IMR-90 (cell line): ENCODE measurements around the gene CCDC9. TPM values are rescaled to one million over a fixed set of nuclear protein-coding genes. Genes with fewer than 3 reads are reported as not detected.

ENCODE experiments used
- ATAC-seq: fragments of 200-7000 bp; cut with Tn5 transposase; 2 replicates; pipeline ENCODE4 v1.9.1; 2020; ENCODE audit warnings: low read depth, mild to moderate bottlenecking, moderate library complexity
- BruUV-seq: library from RNA; stranded (reverse); fragments of 400-500 nt; replicated peaks from 2 replicates; lab custom pipeline; 2021; lab: Mats Ljungman, UMichigan
- CTCF ChIA-PET: fragments of 300-600 bp; formaldehyde crosslinking; extraction: SDS; loops from one replicate; lab custom pipeline; 2021; ENCODE audit warnings: antibody characterized with exemption; lab: Yijun Ruan, JAX
- POLR2A ChIA-PET: fragments of 300-600 bp; sonication (Branson Sonifier 250); formaldehyde crosslinking; loops from one replicate; lab custom pipeline; 2022; ENCODE audit warnings: antibody characterized with exemption; ENCODE audit not compliant: unreplicated experiment; lab: Charles Lee
- DNase-seq: peaks from one replicate; pipeline ENCODE4 v3.0.0; 2013
- H2AFZ ChIP-seq: replicated peaks from 2 replicates; pipeline ENCODE3; 2013; ENCODE audit warnings: low read length, mild to moderate bottlenecking; ENCODE audit not compliant: poor library complexity
- H2AK5ac ChIP-seq: 2 replicates; pipeline ENCODE4 v1.6.1; 2013; ENCODE audit warnings: low read depth, low read length, inconsistent platforms
- H2AK9ac ChIP-seq: replicated peaks from 2 replicates; pipeline ENCODE3; 2013; ENCODE audit warnings: mild to moderate bottlenecking, low read depth, low read length, moderate library complexity; ENCODE audit not compliant: poor library complexity
- H2BK120ac ChIP-seq: 2 replicates; pipeline ENCODE4 v1.6.1; 2013; ENCODE audit warnings: low read depth, low read length, inconsistent platforms
- H2BK15ac ChIP-seq: 3 replicates; pipeline ENCODE4 v1.6.1; 2013; ENCODE audit warnings: low read depth, low read length, inconsistent platforms
- H2BK20ac ChIP-seq: 2 replicates; pipeline ENCODE4 v1.6.1; 2013; ENCODE audit warnings: low read depth, mild to moderate bottlenecking, inconsistent platforms, low read length, moderate library complexity
- H2BK5ac ChIP-seq: 2 replicates; pipeline ENCODE4 v1.6.1; 2013; ENCODE audit warnings: mild to moderate bottlenecking, low read depth, low read length, inconsistent platforms; ENCODE audit not compliant: poor library complexity, severe bottlenecking
- H3K14ac ChIP-seq: replicated peaks from 2 replicates; pipeline ENCODE4 v1.6.1; 2013; ENCODE audit warnings: low read depth, low read length, inconsistent platforms
- H3K18ac ChIP-seq: 2 replicates; pipeline ENCODE4 v1.6.1; 2013; ENCODE audit warnings: low read depth, low read length, control low read depth
- H3K23ac ChIP-seq: 2 replicates; pipeline ENCODE4 v1.6.1; 2013; ENCODE audit warnings: low read depth, low read length, inconsistent platforms
- H3K27ac ChIP-seq: 2 replicates; pipeline ENCODE4 v1.5.1; 2013; ENCODE audit warnings: mild to moderate bottlenecking, control low read depth, low read length; ENCODE audit not compliant: insufficient read depth
- H3K27me3 ChIP-seq: 2 replicates; pipeline ENCODE4 v1.6.1; 2013; ENCODE audit warnings: low read length; ENCODE audit not compliant: control insufficient read depth, insufficient read depth
- H3K36me3 ChIP-seq: 2 replicates; pipeline ENCODE4 v1.6.1; 2013; ENCODE audit warnings: low read length, mixed read lengths; ENCODE audit not compliant: control insufficient read depth, insufficient read depth
- H3K4ac ChIP-seq: 2 replicates; pipeline ENCODE4 v1.6.1; 2013; ENCODE audit warnings: low read depth, low read length, inconsistent platforms
- H3K4me1 ChIP-seq: 2 replicates; pipeline ENCODE4 v1.6.1; 2013; ENCODE audit warnings: low read length, mixed read lengths; ENCODE audit not compliant: control insufficient read depth, insufficient read depth
- H3K4me2 ChIP-seq: 2 replicates; pipeline ENCODE4 v1.6.1; 2013; ENCODE audit warnings: low read depth, mild to moderate bottlenecking, control low read depth, low read length, moderate library complexity
- H3K4me3 ChIP-seq: 2 replicates; pipeline ENCODE4 v1.5.1; 2013; ENCODE audit warnings: low read depth, mild to moderate bottlenecking, control low read depth, low read length, moderate library complexity; ENCODE audit not compliant: insufficient read depth
- H3K56ac ChIP-seq: 2 replicates; pipeline ENCODE4 v1.6.1; 2013; ENCODE audit warnings: low read length, inconsistent platforms; ENCODE audit not compliant: insufficient read depth; ENCODE audit errors: extremely low read depth
- H3K79me1 ChIP-seq, 2 experiments: 2 replicates each; pipeline ENCODE4 v1.6.1; 2013; ENCODE audit warnings: low read length in 2 of 2, inconsistent platforms in 1 of 2, low read depth in 1 of 2
- H3K9ac ChIP-seq: 2 replicates; pipeline ENCODE4 v1.6.1; 2013; ENCODE audit warnings: low read depth, low read length, control low read depth
- H3K9me1 ChIP-seq: 2 replicates; pipeline ENCODE4 v1.6.1; 2013; ENCODE audit warnings: low read length, inconsistent platforms; ENCODE audit not compliant: insufficient read depth
- H3K9me3 ChIP-seq: 2 replicates; pipeline ENCODE4 v1.6.1; 2013; ENCODE audit warnings: low read length; ENCODE audit not compliant: control insufficient read depth, insufficient read depth
- H4K20me1 ChIP-seq: 2 replicates; pipeline ENCODE4 v1.6.1; 2013; ENCODE audit warnings: low read length, inconsistent platforms; ENCODE audit not compliant: insufficient read depth
- H4K5ac ChIP-seq: 2 replicates; pipeline ENCODE4 v1.6.1; 2013; ENCODE audit warnings: mild to moderate bottlenecking, low read depth, low read length, control low read depth
- H4K8ac ChIP-seq, 2 experiments: 2 replicates each; pipeline ENCODE4 v1.6.1; 2013; ENCODE audit warnings: low read depth in 2 of 2, low read length in 2 of 2, control low read depth in 1 of 2, inconsistent platforms in 1 of 2
- H4K91ac ChIP-seq: 2 replicates; pipeline ENCODE4 v1.6.1; 2013; ENCODE audit warnings: low read depth, low read length, inconsistent platforms; ENCODE audit not compliant: insufficient read depth
- CHD1 ChIP-seq: IDR thresholded peaks from 2 replicates; pipeline ENCODE4 v1.6.1; 2012; ENCODE audit warnings: low read depth, low read length, improper control_type of control experiment
- CTCF ChIP-seq: conservative IDR thresholded peaks from 2 replicates; pipeline ENCODE4 v1.5.1; 2012; ENCODE audit warnings: mild to moderate bottlenecking, low read depth, low read length, improper control_type of control experiment
- ELK1 ChIP-seq: fragments of 150-350 bp; IDR thresholded peaks from 2 replicates; pipeline ENCODE4 v1.6.1; 2016; ENCODE audit warnings: low read depth, mild to moderate bottlenecking, low read length, moderate library complexity, borderline replicate concordance
- FOS ChIP-seq: fragments of 150-350 bp; IDR thresholded peaks from 2 replicates; pipeline ENCODE4 v1.6.1; 2016; ENCODE audit warnings: low read depth, low read length
- MAZ ChIP-seq: IDR thresholded peaks from 2 replicates; pipeline ENCODE4 v1.6.1; 2012; ENCODE audit warnings: low read depth, mild to moderate bottlenecking, low read length, improper control_type of control experiment, moderate library complexity, borderline replicate concordance
- NFE2L2 ChIP-seq: fragments of 150-350 bp; IDR thresholded peaks from 2 replicates; pipeline ENCODE4 v1.6.1; 2016; ENCODE audit warnings: low read depth, mild to moderate bottlenecking, low read length
- RFX5 ChIP-seq: IDR thresholded peaks from 2 replicates; pipeline ENCODE4 v1.8.0; 2012; ENCODE audit warnings: low read depth, mild to moderate bottlenecking, low read length, moderate library complexity
- WGBS, 2 experiments: methylation state at CpG; one replicate each; pipeline versions ENCODE4 v1.1.5 to v1.1.7; 2013; ENCODE audit warnings: missing lambda C conversion rate in 2 of 2; ENCODE audit not compliant: insufficient read length in 1 of 2; ENCODE audit errors: extremely low coverage in 2 of 2; 5-methylcytosine and 5-hydroxymethylcytosine counted together
- dilution Hi-C: fragments of 300-500 bp; cut with HindIII; formaldehyde crosslinking; loops from one replicate; pipeline ENCODE4 v1.14.3; 2018; ENCODE audit warnings: low sequenced_read_pairs; ENCODE audit not compliant: unreplicated experiment
- in situ Hi-C: fragments of 300-500 bp; cut with MboI; formaldehyde crosslinking; loops from 3 replicates; pipeline ENCODE4 v1.14.3; 2019; ENCODE audit warnings: low sequenced_read_pairs, inconsistent platforms, mixed read lengths
- intact Hi-C: fragments of 100-400 bp; cut with micrococcal nuclease; formaldehyde crosslinking; loops from 2 replicates; pipeline ENCODE4 v1.10.0; 2022
- polyA plus RNA-seq, 3 experiments: library from polyadenylated mRNA; depleted of rRNA; stranded (reverse); fragments of >200 nt; gene quantifications; 2 replicates each; pipeline ENCODE4 v1.2.3, GENCODE V29; 2012; ENCODE audit warnings: low replicate concordance in 1 of 3
- total RNA-seq: library from RNA; depleted of rRNA; stranded (reverse); fragments of >200 nt; gene quantifications from 2 replicates; pipeline ENCODE4 v1.2.3, GENCODE V29; 2012

Gene CCDC9
- total and polyA plus RNA-seq, 2 of the 4 experiments (the other 2 are of a cell fraction): 2.9 to 8.6 TPM

GRCh38 chr19:47302249-47302648, 45.9 kb downstream of the CCDC9 start:
- no peak for TF ChIP-seq ELK1
- TF ChIP-seq CTCF: no peak
- TF ChIP-seq CHD1: no peak
- TF ChIP-seq FOS: no peak
- no peak for TF ChIP-seq MAZ
- no peak for TF ChIP-seq RFX5
- no peak for TF ChIP-seq NFE2L2
- Histone ChIP-seq H3K4ac (no peak overlapping the region), H3K4me3 (no peak overlapping the region), H4K20me1 (no peaks in the 10 kb centered on the region), H3K56ac (no peak overlapping the region), H3K4me1 (no peaks in the 10 kb centered on the region), H2BK15ac (no peak overlapping the region), H2AK5ac (no peak overlapping the region), H2AK9ac (no peak overlapping the region), H3K9ac (no peak overlapping the region), H3K4me2 (no peak overlapping the region), H3K27me3 (no peaks in the 10 kb centered on the region), H4K91ac (no peak overlapping the region), H3K36me3 (no peaks in the 10 kb centered on the region), H4K8ac (no peak overlapping the region), H3K23ac (no peak overlapping the region), H3K9me3 (no peaks in the 10 kb centered on the region), H3K27ac (no peak overlapping the region), H2BK120ac (no peak overlapping the region), H3K14ac (no peak overlapping the region), H2BK20ac (no peak overlapping the region), H4K5ac (no peak overlapping the region), H2BK5ac (no peak overlapping the region), H3K79me1 (no peaks in the 10 kb centered on the region), H2AFZ (no peak overlapping the region), H3K9me1 (no peaks in the 10 kb centered on the region), H3K18ac (no peak overlapping the region)
- dilution Hi-C loops (no loop called here), in situ Hi-C loops (no loop called here), intact Hi-C loops (no loop called here)
- ChIA-PET CTCF (no interaction called here), POLR2A (no interaction called here)
- BruUV-seq: no TSS peak
- DNase-seq (no peak), ATAC-seq (no peak)
- WGBS, 2 experiments: 100% methylated on average over 2 of the region's 10 CpGs; no CpG with 5 or more reads in 1 of the 2 experiments
